Calu3 (cell line): Measurements from ENCODE around the gene DCAKD. TPM values are rescaled to one million over a fixed set of nuclear protein-coding genes. Genes with fewer than 3 reads are reported as not detected.

Source experiments
- BruUV-seq: library from RNA; stranded (reverse); fragments of 400-500 nt; replicated peaks from 2 replicates; lab custom pipeline; 2021; lab: Mats Ljungman, UMichigan
- CTCF ChIA-PET: fragments of 300-600 bp; sonication (Branson Sonifier 250); formaldehyde crosslinking; loops from one replicate; lab custom pipeline; 2022; ENCODE audit warnings: antibody characterized with exemption; lab: Charles Lee
- DNase-seq: peaks from one replicate; pipeline ENCODE4 v3.0.0; 2022
- H3K27ac Mint-ChIP-seq: one replicate; pipeline ENCODE4 v1.8.0; 2022; ENCODE audit warnings: mixed read lengths; ENCODE audit not compliant: unreplicated experiment
- H3K27me3 Mint-ChIP-seq: one replicate; pipeline ENCODE4 v1.8.0; 2022; ENCODE audit warnings: mixed read lengths; ENCODE audit not compliant: unreplicated experiment
- H3K36me3 Mint-ChIP-seq: one replicate; pipeline ENCODE4 v1.8.0; 2022; ENCODE audit warnings: mild to moderate bottlenecking, moderate library complexity, mixed read lengths; ENCODE audit not compliant: insufficient read depth, unreplicated experiment
- H3K4me1 Mint-ChIP-seq: one replicate; pipeline ENCODE4 v1.8.0; 2022; ENCODE audit warnings: mild to moderate bottlenecking, low read depth, mixed read lengths; ENCODE audit not compliant: unreplicated experiment
- H3K4me3 Mint-ChIP-seq: one replicate; pipeline ENCODE4 v1.8.0; 2022; ENCODE audit warnings: mild to moderate bottlenecking, low read depth, moderate library complexity, mixed read lengths; ENCODE audit not compliant: unreplicated experiment
- H3K9me3 Mint-ChIP-seq: one replicate; pipeline ENCODE4 v1.8.0; 2022; ENCODE audit warnings: low read depth, mixed read lengths; ENCODE audit not compliant: unreplicated experiment
- CTCF ChIP-seq: fragments of 200-600 bp; IDR thresholded peaks from one replicate; pipeline ENCODE4 v1.8.0; 2022; ENCODE audit warnings: antibody characterized with exemption; ENCODE audit not compliant: unreplicated experiment
- intact Hi-C: fragments of 100-400 bp; cut with micrococcal nuclease; formaldehyde crosslinking; loops from one replicate; pipeline ENCODE4 v1.10.0; 2022; ENCODE audit not compliant: unreplicated experiment
- total RNA-seq: library from RNA; stranded (reverse); gene quantifications from 2 replicates; pipeline ENCODE4 v1.2.3, GENCODE V29; 2022

DCAKD gene
- total RNA-seq, 1 experiment from 2014 or later, result 20.5 TPM

DNA sequence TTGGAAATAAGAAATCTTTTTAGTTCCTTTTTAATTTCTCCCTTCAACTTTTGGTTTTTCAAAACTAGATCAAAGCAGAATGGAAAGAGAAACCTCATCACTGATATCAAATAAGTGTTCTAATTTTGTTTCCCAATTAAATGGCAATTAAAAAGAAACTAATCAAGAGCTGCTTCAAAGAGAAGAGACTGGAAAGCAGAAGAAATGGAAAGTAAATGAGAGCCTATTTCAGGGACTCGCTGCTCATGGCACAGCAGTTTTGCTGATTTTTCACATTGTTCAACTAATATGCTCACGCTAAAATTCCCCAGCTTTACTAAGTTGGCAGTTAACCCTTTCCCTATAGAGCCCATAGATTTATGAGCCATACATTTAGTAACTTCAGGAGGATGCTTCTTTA is 16.2 kb upstream of the DCAKD start:
- CTCF ChIA-PET, result no interaction called here
- BruUV-seq, result no TSS peak

GRCh38 chr17:45063198-45063597 is 11.8 kb upstream of the DCAKD start:
- Mint-ChIP-seq H3K36me3 (peaks cover 55% of the 10 kb centered on the region), H3K27ac (no peak overlapping the region), H3K4me1 (peaks cover 17% of the 10 kb centered on the region), H3K27me3 (no peaks in the 10 kb centered on the region), H3K4me3 (peak overlapping the region; percentile 98), H3K9me3 (no peaks in the 10 kb centered on the region)
- intact Hi-C loops, result no loop called here
- CTCF ChIA-PET, result interaction anchor here (0.6 to 0.8 kb wide), 3 partner anchors 14 to 272 kb away, joined by 3 to 7 read pairs (median 4); no protein-coding TSS in a partner anchor
- TF ChIP-seq CTCF, result no peak
- no TSS peak for BruUV-seq
- DNase-seq, result no peak

More for the DNA sequence above, 16.2 kb upstream of the DCAKD start:
- H3K36me3 Mint-ChIP-seq, result peaks cover 50% of the 10 kb centered on the region
- H3K27me3 Mint-ChIP-seq, result no peaks in the 10 kb centered on the region
- intact Hi-C loops, result no loop called here
- DNase-seq, result no peak
- no peaks in the 10 kb centered on the region for H3K9me3 Mint-ChIP-seq
- no peak for TF ChIP-seq CTCF
- H3K4me1 Mint-ChIP-seq, result peaks cover 9% of the 10 kb centered on the region
- no peak overlapping the region for H3K27ac Mint-ChIP-seq
- H3K4me3 Mint-ChIP-seq, result no peak overlapping the region

GRCh38 chr17:45061606-45062205 is 10.3 kb upstream of the DCAKD start:
- CTCF ChIA-PET, result interaction anchor here (0.6 to 1.8 kb wide), 9 partner anchors 10 to 111 kb away, joined by 3 to 10 read pairs (median 5); partner anchors contain the start of gene ACBD4
- Mint-ChIP-seq H3K27me3 (no peaks in the 10 kb centered on the region), H3K27ac (peak overlapping the region; percentile 100), H3K9me3 (no peaks in the 10 kb centered on the region), H3K36me3 (peaks cover 52% of the 10 kb centered on the region), H3K4me3 (peak overlapping the region; percentile 98), H3K4me1 (peaks cover 17% of the 10 kb centered on the region)
- BruUV-seq, result TSS peak; percentile 81
- no peak for TF ChIP-seq CTCF
- intact Hi-C loops, result no loop called here
- DNase-seq, result no peak

DNA sequence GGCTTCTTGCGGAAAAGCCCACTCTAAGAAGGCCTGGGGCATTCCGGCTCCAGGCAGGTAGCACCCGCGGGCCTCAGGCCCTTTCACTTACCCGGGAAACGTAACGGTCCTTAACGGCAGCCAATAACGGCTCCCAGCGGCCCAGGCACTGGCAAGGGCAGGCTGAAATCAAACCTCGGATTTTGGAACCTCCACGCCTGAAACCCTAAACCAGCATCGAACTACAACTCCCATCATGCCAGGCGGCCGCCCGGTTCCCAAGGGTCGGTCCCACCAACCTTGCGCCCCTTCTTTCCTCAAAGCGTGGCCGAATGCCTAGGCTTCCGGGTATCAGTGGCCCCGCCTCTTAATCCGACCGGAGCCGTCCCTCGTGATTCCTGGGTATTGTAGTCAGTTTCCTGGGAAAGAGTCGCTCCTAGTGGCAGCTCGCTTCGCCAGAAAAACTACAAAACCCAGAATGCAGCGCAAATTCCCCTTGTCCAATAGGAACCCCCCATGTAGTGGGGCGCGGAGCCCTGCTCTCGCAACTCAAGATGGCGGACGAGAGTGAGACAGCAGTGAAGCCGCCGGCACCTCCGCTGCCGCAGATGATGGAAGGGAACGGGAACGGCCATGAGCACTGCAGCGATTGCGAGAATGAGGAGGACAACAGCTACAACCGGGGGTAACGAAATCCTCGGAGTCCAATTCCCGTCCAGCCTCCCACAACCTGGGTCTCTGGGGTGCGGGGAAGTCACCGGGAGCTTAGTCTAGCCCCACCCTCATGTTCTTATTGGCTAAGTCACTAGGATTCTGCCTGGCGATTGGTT is 9.6 kb upstream of the DCAKD start, which contains the start of gene NMT1:
Gene NMT1 (plus strand): TSS at position 521 of the 809 bp plus-strand sequence. CDS start 13 bp downstream, at position 534.
- CTCF ChIA-PET, result interaction anchor here (0.6 to 1.8 kb wide), 10 partner anchors 9 to 112 kb away, joined by 3 to 10 read pairs (median 5); partner anchors contain the start of gene ACBD4
- intact Hi-C loops, result no loop called here
- peak; percentile 99 for DNase-seq

More for the DNA sequence above, 9.6 kb upstream of the DCAKD start, which contains the start of gene NMT1:
- Mint-ChIP-seq H3K9me3 (no peaks in the 10 kb centered on the region), H3K4me1 (peaks cover 17% of the 10 kb centered on the region), H3K36me3 (peaks cover 52% of the 10 kb centered on the region), H3K4me3 (peak within 1 kb of the TSS; percentile 98), H3K27ac (peak within 1 kb of the TSS; percentile 100), H3K27me3 (no peaks in the 10 kb centered on the region)
- no peak for TF ChIP-seq CTCF
- no TSS peak for BruUV-seq
